ENCODE results near the gene TANC1. TPM values are rescaled to one million over a fixed set of nuclear protein-coding genes. Genes with fewer than 3 reads are reported as not detected.

The TANC1 gene
- total RNA-seq, 1 donor from 2014 or later, result not detected

DNA sequence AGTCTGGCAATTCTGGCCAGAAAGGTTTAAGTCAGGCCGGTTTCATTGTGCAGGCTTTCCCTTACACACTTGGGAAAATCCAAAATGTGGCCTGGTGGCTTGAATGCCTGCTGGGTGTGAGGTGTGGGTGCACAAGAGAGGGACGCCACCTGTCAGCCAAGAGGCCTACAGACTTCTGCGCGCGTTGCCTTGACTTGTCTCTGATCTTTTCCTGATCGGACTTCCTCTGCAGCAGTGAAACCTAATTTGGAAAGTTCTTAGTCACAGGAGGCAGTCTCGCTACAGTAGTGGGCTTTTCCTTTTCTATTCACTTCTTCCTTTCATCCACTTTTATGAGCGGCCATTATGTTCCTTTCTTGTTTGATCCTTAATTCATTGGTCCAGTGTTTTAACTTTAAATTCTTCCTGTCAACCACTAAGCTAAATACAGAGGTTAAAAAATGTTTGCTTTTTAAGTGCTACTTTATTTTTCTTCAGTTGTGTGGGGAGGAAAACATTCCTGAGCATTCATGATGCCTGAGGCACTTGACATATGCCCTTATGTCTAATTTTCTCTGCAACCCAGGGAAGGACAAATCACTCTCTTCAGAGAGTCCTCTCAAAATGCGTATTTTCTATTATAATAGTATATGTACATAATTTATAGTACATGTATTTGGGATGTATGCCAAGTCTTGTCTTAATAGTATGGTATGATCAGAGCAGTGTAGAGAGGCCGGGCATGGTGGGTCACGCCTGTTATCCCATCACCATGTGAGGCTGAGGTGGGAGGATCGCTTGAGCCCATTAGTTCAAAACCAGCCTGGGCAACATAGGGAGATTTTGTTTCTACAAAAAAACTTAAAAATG is 189.1 kb downstream of the TANC1 start:
- Mint-ChIP-seq H3K27ac (no peak overlapping the region), H3K36me3 (ENCODE audit: low read depth) (no peaks in the 10 kb centered on the region), H3K27me3 (peaks cover 16% of the 10 kb centered on the region), H3K9me3 (no peaks in the 10 kb centered on the region), H3K4me3 (no peak overlapping the region), H3K4me1 (peaks cover 3% of the 10 kb centered on the region)
- POLR2A ChIA-PET, result no interaction called here
- CTCF ChIA-PET, result no interaction called here
- intact Hi-C loops (cut with micrococcal nuclease), result no loop called here
- ATAC-seq (ENCODE audit: low read depth) (no peak), DNase-seq (no peak)
- TF ChIP-seq, protein P1, sequence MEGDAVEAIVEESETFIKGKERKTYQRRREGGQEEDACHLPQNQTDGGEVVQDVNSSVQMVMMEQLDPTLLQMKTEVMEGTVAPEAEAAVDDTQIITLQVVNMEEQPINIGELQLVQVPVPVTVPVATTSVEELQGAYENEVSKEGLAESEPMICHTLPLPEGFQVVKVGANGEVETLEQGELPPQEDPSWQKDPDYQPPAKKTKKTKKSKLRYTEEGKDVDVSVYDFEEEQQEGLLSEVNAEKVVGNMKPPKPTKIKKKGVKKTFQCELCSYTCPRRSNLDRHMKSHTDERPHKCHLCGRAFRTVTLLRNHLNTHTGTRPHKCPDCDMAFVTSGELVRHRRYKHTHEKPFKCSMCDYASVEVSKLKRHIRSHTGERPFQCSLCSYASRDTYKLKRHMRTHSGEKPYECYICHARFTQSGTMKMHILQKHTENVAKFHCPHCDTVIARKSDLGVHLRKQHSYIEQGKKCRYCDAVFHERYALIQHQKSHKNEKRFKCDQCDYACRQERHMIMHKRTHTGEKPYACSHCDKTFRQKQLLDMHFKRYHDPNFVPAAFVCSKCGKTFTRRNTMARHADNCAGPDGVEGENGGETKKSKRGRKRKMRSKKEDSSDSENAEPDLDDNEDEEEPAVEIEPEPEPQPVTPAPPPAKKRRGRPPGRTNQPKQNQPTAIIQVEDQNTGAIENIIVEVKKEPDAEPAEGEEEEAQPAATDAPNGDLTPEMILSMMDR (IDR thresholded peaks at IDR 0.05), result no peak

DNA sequence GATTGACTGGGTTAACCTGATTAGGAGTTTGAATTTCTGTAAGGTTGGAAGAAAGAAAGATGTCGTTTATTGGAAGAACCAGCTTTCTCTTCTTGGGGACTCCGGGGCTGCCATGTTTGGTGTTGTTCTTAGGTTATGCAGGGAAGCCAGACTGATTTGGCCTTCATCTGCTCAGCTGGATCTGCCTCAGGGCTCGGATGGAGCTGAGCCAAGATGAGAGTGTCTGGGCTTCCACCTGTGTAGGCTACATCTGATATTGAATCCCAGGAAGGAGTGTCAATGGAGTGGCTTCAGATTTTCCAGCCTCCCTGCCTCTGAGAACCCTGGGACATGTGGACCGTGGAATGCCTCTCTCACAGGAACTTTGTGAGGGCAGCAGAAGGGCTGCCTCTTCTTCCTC is 192.0 kb downstream of the TANC1 start:
- no peak overlapping the region for H3K27ac Mint-ChIP-seq
- no peak overlapping the region for H3K4me3 Mint-ChIP-seq
- ATAC-seq (ENCODE audit: low read depth), result no peak
- DNase-seq, result no peak
- CTCF ChIA-PET, result no interaction called here
- intact Hi-C loops (cut with micrococcal nuclease), result no loop called here
- peaks cover 3% of the 10 kb centered on the region for H3K27me3 Mint-ChIP-seq
- no peaks in the 10 kb centered on the region for H3K36me3 Mint-ChIP-seq (ENCODE audit: low read depth)
- no peaks in the 10 kb centered on the region for H3K9me3 Mint-ChIP-seq
- H3K4me1 Mint-ChIP-seq, result peaks cover 13% of the 10 kb centered on the region
- TF ChIP-seq, protein P1 (IDR thresholded peaks at IDR 0.05), result no peak
- POLR2A ChIA-PET, result no interaction called here

DNA sequence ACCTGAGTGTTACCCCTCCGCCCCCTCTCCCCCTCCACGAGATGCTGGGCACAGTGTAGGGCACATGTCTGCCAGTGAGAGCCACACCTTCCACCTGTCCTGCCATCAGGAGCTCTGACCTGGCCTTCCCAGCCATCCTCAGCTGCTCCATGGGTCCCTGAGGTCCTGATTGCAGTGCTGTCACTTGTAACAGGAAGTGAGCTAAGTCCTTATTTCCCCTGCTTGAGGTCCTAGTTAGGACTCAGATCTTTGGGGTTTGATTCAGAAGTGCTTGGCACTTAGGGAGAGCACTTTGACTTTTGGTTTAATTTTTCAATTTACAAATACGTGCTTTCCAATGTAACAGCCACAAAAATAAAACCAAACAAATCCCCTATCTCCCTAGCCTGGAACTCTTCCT is 192.5 kb downstream of the TANC1 start:
- Mint-ChIP-seq H3K4me3 (no peak overlapping the region), H3K27me3 (peaks cover 3% of the 10 kb centered on the region), H3K27ac (no peak overlapping the region), H3K9me3 (no peaks in the 10 kb centered on the region), H3K4me1 (peaks cover 13% of the 10 kb centered on the region), H3K36me3 (ENCODE audit: low read depth) (no peaks in the 10 kb centered on the region)
- ATAC-seq (ENCODE audit: low read depth) (no peak), DNase-seq (no peak)
- intact Hi-C loops (cut with micrococcal nuclease), result no loop called here
- ChIA-PET POLR2A (no interaction called here), CTCF (no interaction called here)
- TF ChIP-seq, protein P1 (IDR thresholded peaks at IDR 0.05), result no peak

DNA sequence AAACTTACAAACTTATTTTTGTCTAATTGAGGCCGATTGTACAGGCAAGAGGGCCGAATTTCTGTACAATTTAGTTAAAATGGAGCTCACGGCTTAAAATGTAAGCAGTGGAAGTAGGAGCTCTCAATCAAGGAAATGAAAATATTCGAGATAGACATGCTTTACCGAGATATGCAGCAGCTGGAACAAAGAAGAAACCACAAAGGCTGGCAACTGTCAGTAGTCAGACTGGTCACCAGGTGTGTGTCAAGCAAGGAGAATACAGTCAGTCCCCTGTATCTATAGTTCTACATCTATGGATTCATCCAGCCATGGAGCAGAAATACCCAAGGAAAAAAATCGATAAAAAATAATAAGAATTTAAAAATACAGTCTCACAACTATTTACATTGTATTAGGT is 195.5 kb downstream of the TANC1 start:
- ATAC-seq (ENCODE audit: low read depth) (no peak), DNase-seq (no peak)
- Mint-ChIP-seq H3K36me3 (ENCODE audit: low read depth) (no peaks in the 10 kb centered on the region), H3K4me3 (no peak overlapping the region), H3K27me3 (peaks cover 3% of the 10 kb centered on the region), H3K27ac (no peak overlapping the region), H3K9me3 (no peaks in the 10 kb centered on the region), H3K4me1 (peaks cover 13% of the 10 kb centered on the region)
- ChIA-PET POLR2A (no interaction called here), CTCF (no interaction called here)
- intact Hi-C loops (cut with micrococcal nuclease), result no loop called here
- TF ChIP-seq, protein P1 (IDR thresholded peaks at IDR 0.05), result no peak

DNA sequence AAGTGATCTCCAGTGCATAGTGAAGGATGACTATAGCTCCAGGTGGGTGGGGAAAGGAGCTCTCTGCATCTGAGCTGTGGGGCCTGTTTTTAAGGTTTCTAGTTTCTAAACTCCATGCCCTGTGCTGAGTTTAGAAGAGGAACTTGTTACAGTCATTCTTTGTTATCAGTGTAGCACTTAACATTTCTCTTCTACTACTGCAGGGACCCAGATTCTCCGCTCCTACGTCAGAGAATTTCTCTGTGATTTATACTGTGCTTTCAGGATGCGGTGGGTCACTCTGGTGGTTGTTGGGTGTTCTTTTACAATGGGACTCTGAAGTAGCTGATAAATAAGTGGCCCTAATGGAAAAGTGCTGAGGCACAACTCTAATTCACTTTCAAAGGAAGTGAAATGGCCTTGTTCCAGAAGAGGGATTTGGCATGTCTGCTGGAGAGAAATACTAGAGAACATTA is 196.0 kb downstream of the TANC1 start:
- no peak for ATAC-seq (ENCODE audit: low read depth)
- H3K4me1 Mint-ChIP-seq, result peaks cover 13% of the 10 kb centered on the region
- no peak for DNase-seq
- H3K27me3 Mint-ChIP-seq, result peaks cover 3% of the 10 kb centered on the region
- no peaks in the 10 kb centered on the region for H3K36me3 Mint-ChIP-seq (ENCODE audit: low read depth)
- TF ChIP-seq, protein P1 (IDR thresholded peaks at IDR 0.05), result no peak
- no peak overlapping the region for H3K27ac Mint-ChIP-seq
- intact Hi-C loops (cut with micrococcal nuclease), result no loop called here
- ChIA-PET CTCF (no interaction called here), POLR2A (no interaction called here)
- H3K4me3 Mint-ChIP-seq, result no peak overlapping the region
- no peaks in the 10 kb centered on the region for H3K9me3 Mint-ChIP-seq

All from activated B cell treated with CpG ODN at 0.5 μM for 24 hours (primary cell).